Measurements from ENCODE around the gene WFDC9.

- TF ChIP-seq CTCF (conservative IDR thresholded peaks at IDR 0.05; ENCODE audit: low read length) (no peak), EZH2phosphoT487 (IDR thresholded peaks at IDR 0.05; ENCODE audit: borderline replicate concordance) (no peak)
Observed at GRCh38 chr20:45589725-45590124, 41.4 kb downstream of the WFDC9 start.
